Breast epithelium (tissue), 4 donors: ENCODE measurements around the gene IFNGR2. TPM values are rescaled to one million over a fixed set of nuclear protein-coding genes. Genes with fewer than 3 reads are reported as not detected.
"Not testable (repeated sequence)": the region's sequence is repeated elsewhere in the genome, so short reads cannot be mapped to it uniquely, and the experiment has no call there.

Experiments used
- DNase-seq, 2 donors: peaks; one replicate each; pipeline ENCODE4 v3.0.0-alpha.2; 2019; ENCODE audit warnings: low spot score in 2 of 2
- H3K27ac ChIP-seq, 2 donors: fragments of 200-600 bp; sonication (generic) in 1 of 2; one replicate each; pipeline ENCODE4 v1.5.1; 2016 to 2019; ENCODE audit warnings: mild to moderate bottlenecking in 1 of 2
- H3K27me3 ChIP-seq, 2 donors: fragments of 200-600 bp; sonication (generic) in 1 of 2; one replicate each; pipeline versions ENCODE4 v1.5.1 to v1.6.0; 2017 to 2019; ENCODE audit warnings: control low read depth in 1 of 2, mild to moderate bottlenecking in 1 of 2
- H3K36me3 ChIP-seq: fragments of 200-600 bp; one replicate; pipeline ENCODE4 v1.5.1; 2019
- H3K4me1 ChIP-seq, 2 donors: fragments of 200-600 bp; sonication (generic); one replicate each; pipeline ENCODE4 v1.5.1; 2016 to 2019; ENCODE audit warnings: control low read depth in 1 of 2
- H3K4me3 ChIP-seq, 3 donors: fragments of 200-600 bp; sonication (generic); 1 replicate in 2 of 3; 2 replicates in 1 of 3; pipeline ENCODE4 v1.5.1; 2016 to 2019; ENCODE audit warnings: mild to moderate bottlenecking in 3 of 3, moderate library complexity in 2 of 3
- H3K9me3 ChIP-seq, 2 donors: fragments of 200-600 bp; sonication (generic) in 1 of 2; one replicate each; pipeline ENCODE4 v1.5.1; 2016 to 2019; ENCODE audit warnings: control low read depth in 1 of 2
- POLR2A ChIP-seq: fragments of 450-650 bp; IDR thresholded peaks from one replicate; pipeline ENCODE4 v1.6.1; 2016; ENCODE audit warnings: antibody characterized with exemption, mild to moderate bottlenecking, moderate library complexity
- POLR2AphosphoS5 ChIP-seq, 3 donors: sonication (generic); formaldehyde crosslinking; IDR thresholded peaks; one replicate each; pipeline ENCODE4 v1.6.1; 2017; ENCODE audit warnings: antibody characterized with exemption in 3 of 3
- intact Hi-C: fragments of 100-400 bp; cut with DNase I; formaldehyde crosslinking; loops from one replicate; pipeline ENCODE4 v1.15.1; 2023; ENCODE audit warnings: low total_unique reads
- total RNA-seq, 3 donors: library from RNA; depleted of rRNA; stranded (reverse); fragments of >200 nt; gene quantifications; one replicate each; pipeline ENCODE4 v1.1.0, GENCODE V29; 2016
- TF ChIP-seq, protein P1 (sequence below), 3 donors: fragments of 450-650 bp; IDR thresholded peaks; one replicate each; pipeline ENCODE4 v1.5.1; 2016 to 2017; ENCODE audit warnings: antibody characterized with exemption in 3 of 3, mild to moderate bottlenecking in 3 of 3, moderate library complexity in 3 of 3

Gene IFNGR2
- total RNA-seq, 3 donors from 2014 or later, result 61.6 to 76.7 (median 70.8) TPM

DNA sequence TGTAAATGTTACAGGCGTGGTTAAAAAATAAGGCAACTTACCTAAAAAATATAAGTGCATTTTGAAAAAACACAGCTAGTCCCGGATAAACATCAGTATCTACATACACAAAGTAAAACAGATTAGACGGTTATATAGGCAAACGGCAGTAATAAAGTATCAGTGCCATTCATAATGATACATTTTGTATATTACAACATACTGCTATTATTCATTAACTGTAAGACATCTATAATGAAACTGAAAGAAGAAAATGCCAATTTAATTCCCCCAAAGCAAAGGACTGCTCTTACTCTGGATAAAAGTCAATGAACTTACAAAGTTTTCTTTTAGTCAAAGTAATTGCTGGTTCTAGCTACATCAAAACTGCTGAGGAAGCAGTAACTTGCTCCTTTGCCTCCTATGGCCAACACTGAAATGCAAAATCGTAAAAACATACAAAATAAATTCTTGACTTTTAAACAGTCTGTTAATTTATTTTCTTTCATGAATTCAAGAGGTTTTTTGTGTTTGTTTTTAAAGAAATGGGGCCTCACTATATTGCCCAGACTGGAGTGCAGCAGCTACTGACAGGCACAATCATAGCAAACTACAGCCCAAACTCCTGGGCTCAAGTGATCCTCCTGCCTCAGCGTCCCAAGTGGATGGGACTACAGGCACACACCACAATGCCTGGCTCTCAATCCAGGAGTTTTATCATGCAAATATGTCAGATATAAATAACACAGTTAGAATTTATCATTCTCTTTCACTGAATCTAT is 52.7 kb downstream of the IFNGR2 start:
- intact Hi-C loops, result no loop called here
- Histone ChIP-seq H3K27ac (no peak overlapping the region), H3K36me3 (peaks cover 3% of the 10 kb centered on the region), H3K9me3 (no peaks in the 10 kb centered on the region), H3K4me1 (no peaks in the 10 kb centered on the region), H3K4me3 (no peak overlapping the region), H3K27me3 (no peaks in the 10 kb centered on the region)
- no peak for DNase-seq
- TF ChIP-seq POLR2A (no peak), POLR2AphosphoS5 (IDR thresholded peaks at IDR 0.05) (no peak)
- TF ChIP-seq, protein P1, sequence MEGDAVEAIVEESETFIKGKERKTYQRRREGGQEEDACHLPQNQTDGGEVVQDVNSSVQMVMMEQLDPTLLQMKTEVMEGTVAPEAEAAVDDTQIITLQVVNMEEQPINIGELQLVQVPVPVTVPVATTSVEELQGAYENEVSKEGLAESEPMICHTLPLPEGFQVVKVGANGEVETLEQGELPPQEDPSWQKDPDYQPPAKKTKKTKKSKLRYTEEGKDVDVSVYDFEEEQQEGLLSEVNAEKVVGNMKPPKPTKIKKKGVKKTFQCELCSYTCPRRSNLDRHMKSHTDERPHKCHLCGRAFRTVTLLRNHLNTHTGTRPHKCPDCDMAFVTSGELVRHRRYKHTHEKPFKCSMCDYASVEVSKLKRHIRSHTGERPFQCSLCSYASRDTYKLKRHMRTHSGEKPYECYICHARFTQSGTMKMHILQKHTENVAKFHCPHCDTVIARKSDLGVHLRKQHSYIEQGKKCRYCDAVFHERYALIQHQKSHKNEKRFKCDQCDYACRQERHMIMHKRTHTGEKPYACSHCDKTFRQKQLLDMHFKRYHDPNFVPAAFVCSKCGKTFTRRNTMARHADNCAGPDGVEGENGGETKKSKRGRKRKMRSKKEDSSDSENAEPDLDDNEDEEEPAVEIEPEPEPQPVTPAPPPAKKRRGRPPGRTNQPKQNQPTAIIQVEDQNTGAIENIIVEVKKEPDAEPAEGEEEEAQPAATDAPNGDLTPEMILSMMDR (IDR thresholded peaks at IDR 0.05), result no peak

DNA sequence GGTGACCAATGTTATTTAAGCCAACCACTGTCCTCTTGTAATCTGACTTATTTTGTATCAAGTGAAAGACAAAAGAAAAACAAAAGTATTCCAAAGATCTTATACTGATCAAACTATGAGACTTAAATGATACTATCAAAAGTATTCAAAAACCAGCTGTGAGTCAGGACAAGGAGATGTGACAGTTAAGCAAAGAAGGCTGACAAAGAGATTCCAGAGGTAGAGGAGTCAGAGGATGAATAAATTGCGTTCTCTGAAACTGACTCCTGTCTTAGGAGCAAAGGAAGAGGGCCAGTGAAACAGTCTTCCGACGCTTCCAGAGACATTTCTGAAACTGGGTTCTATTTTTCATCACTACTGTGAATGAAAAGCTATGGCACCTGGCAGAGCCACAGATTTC is 55.6 kb downstream of the IFNGR2 start:
- intact Hi-C loops, result no loop called here
- DNase-seq, result no peak

DNA sequence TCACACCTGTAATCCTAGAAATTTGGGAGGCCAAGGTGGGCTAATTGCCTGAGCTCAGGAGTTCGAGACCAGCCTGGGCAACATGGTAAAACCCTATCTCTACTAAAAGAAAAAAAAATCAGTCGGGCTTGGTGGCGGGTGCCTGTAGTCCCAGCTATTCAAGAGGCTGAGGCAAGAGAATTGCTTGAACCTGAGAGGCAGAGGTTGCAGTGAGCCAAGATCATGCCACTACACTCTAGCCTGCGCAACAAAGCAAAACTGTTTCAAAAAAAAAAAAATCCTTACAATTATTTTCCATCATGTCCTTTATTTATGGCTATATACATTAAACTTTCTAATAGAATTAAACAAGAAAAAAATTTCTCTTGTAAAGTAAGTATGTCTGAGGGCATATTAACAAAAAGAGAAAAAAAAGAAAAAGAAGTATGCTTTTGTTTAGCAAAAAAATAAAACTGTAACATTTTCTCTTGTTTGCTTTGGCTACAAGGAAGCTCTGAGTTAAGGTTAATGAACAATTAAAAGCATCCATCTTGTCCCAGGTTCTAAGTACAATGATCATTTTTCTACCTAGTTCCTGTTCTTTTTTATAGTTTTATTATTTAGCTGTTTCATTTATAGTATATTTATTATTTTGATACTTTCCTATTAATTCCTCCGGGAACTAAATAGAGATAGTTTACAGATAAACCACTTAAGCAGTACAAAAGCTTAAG is 58.5 kb downstream of the IFNGR2 start:
- H3K36me3 ChIP-seq, result no peaks in the 10 kb centered on the region
- H3K27ac ChIP-seq, result no peak overlapping the region

More for the DNA sequence above, 55.6 kb downstream of the IFNGR2 start:
- Histone ChIP-seq H3K9me3 (no peaks in the 10 kb centered on the region), H3K27ac (no peak overlapping the region), H3K4me3 (no peak overlapping the region), H3K27me3 (no peaks in the 10 kb centered on the region), H3K4me1 (no peaks in the 10 kb centered on the region), H3K36me3 (peaks cover 3% of the 10 kb centered on the region)
- TF ChIP-seq POLR2AphosphoS5 (IDR thresholded peaks at IDR 0.05) (no peak), POLR2A (no peak)
- TF ChIP-seq, protein P1 (IDR thresholded peaks at IDR 0.05), result no peak

DNA sequence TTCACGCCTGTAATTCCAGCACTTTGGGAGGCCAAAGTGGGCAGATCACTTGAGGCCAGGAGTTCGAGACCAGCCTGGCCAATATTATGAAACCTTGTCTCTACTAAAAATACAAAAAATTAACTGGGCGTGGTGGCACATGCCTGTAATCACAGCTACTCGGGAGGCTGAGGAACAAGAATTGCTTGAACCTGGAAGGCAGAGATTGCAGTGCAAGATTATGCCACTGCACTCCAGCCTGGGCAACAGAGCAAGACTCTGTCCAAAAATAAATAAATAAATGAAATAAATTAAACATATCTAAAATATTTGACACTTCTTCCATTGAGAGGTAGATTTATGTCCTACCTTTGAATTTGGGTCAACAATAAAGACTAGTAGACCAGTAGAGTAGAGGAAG is 66.0 kb downstream of the IFNGR2 start:
- intact Hi-C loops, H3K36me3 ChIP-seq, H3K9me3 ChIP-seq, DNase-seq, H3K27ac ChIP-seq, H3K27me3 ChIP-seq, H3K4me3 ChIP-seq, H3K4me1 ChIP-seq: not testable (repeated sequence)

More for the DNA sequence above, 58.5 kb downstream of the IFNGR2 start:
- H3K4me3 ChIP-seq, result no peak overlapping the region
- H3K27me3 ChIP-seq, result no peaks in the 10 kb centered on the region
- intact Hi-C loops, result no loop called here
- no peak for TF ChIP-seq POLR2A
- TF ChIP-seq, protein P1 (IDR thresholded peaks at IDR 0.05), result no peak
- no peak for TF ChIP-seq POLR2AphosphoS5 (IDR thresholded peaks at IDR 0.05)
- H3K9me3 ChIP-seq, result no peaks in the 10 kb centered on the region
- no peaks in the 10 kb centered on the region for H3K4me1 ChIP-seq
- no peak for DNase-seq

DNA sequence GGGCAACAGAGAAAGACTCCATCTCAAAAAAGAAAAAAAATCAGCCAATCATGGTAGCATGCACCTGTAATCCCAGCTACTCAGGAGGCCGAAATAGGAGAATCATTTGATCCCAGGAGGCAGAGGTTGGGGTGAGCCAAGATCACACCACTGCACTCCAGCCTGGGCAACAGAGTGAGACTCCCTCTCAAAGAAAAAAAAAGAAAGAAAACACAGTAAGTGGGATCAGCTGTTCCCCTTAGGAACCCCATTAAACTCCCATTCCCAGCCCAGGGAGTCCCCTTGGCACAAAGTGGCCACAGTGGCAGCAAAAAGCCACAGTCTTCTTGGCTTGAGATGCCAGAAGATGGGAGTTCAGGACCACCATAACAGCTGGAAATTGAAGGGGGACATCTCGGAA is 67.5 kb downstream of the IFNGR2 start:
- Histone ChIP-seq H3K9me3 (no peaks in the 10 kb centered on the region), H3K4me1 (no peaks in the 10 kb centered on the region), H3K27ac (no peak overlapping the region), H3K4me3 (no peak overlapping the region), H3K36me3 (no peaks in the 10 kb centered on the region), H3K27me3 (no peaks in the 10 kb centered on the region)
- DNase-seq, result no peak
- intact Hi-C loops, result no loop called here
- TF ChIP-seq POLR2A, result no peak
- TF ChIP-seq, protein P1 (IDR thresholded peaks at IDR 0.05), result no peak
- no peak for TF ChIP-seq POLR2AphosphoS5 (IDR thresholded peaks at IDR 0.05)
